HG03103 (cell line): ENCODE measurements around the gene PGA3.
"Not testable (repeated sequence)": the region's sequence is repeated elsewhere in the genome, so short reads cannot be mapped to it uniquely, and the experiment has no call there.

Experiments
- ATAC-seq: cut with Tn5 transposase; IDR thresholded peaks from one replicate; pipeline ENCODE4 v1.9.1; 2021; ENCODE audit warnings: low read depth; ENCODE audit not compliant: unreplicated experiment

Gene PGA3

DNA sequence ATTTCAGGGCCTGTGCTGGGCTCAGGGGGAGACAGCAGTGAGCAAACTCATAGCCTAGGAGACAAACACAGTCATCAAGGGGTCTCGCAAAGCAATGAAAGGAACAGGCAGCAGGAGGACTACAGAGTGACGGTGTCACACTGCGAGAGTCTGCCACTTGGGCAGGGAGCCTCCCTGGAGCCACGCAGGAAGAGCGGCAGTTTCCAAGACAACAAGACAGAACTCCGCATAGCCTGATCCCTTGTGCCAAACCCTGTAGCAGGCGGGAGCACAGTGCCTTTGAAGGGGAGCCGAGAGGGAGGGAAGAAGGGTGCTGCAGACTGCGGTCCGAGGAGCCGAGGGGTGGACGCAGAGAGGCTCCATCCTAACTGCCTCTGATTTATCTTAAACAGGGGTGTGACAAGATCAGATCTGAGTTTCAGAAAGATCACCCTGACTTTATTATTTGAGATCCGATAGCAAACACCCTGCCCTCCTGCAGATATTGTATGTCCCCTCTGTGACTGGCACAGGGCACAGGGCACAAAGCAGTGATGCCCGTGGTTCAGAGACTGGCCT lies 1.3 kb downstream of the PGA3 start:
- ATAC-seq = not testable (repeated sequence)

DNA sequence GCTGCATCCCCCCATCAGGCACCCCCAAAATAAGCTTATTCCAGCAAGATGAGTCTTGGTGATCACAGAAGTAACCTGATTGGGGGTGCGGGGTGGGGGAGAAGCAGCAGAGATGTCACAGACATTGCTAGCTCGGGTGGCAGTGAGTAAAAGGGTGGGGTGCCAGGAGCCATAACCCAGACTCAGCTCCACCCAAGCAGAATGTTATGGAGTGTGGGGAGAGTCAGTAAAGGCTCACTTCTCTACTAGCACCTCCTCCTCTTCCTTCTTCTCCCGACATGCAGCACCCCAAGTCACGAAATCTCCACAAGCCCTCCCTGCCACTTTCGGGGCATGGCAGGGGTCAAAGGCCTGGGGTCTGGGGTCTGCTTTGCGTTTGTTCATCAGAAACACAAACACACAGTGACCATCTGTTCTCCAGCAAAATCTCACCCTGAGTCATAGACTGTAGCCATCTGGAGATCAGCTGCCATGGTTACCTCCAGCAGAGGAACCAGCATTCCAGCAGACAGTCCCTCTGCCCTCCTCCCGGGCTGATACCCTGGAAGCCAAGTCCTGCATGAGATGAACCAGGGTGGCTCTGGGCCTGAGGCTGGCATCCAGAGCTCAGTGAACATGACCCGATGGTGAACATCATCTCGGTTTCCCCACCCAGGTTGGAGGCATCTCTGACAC lies 4.5 kb downstream of the PGA3 start:
- ATAC-seq = not testable (repeated sequence)

DNA sequence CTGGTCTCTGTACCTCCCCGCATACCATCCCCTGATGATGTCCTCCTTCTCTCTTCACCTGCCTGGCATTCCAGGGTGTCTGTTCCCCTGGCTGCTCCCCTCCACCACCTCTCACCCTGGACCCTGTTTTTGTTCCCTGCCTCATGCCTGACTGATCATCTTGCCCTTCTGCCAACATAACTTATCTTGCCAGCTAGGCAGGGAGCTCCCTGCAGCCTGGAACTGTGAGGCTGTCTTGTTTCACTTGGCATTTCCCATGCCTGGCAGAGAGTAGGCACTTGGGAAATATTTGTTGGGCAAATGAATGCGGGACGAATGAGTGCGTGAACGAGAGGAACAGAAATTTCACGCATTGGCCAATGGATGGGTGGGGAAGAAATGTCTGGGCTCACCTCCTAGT lies 7.3 kb downstream of the PGA3 start:
- ATAC-seq = not testable (repeated sequence)

DNA sequence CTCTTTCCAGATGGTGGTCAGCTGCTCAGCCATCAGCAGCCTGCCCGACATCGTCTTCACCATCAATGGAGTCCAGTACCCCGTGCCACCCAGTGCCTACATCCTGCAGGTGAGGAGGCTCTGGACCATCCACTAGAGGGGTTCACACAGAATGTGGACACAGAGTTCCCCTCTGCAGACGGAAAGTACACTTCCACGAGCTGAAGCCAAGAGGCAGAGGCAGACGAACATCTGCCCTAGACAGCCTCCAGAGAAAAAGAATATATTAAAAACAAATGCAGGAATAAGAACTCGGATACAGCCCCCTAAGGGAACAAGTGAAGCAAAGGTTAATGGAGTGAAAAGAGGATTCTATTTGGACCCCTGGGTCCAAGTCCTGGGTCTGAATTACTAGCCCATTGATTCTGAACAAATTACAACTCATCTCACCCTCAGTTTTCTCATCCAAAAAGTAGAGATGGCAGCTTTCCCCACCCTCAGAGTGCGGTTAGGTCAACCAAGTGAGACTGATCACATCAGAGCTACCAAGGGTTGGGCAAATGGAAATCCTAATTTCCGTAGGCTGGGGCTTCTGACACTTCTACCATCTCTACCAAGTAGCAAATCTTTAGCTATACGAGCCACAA lies 8.1 kb downstream of the PGA3 start:
- ATAC-seq = not testable (repeated sequence)

DNA sequence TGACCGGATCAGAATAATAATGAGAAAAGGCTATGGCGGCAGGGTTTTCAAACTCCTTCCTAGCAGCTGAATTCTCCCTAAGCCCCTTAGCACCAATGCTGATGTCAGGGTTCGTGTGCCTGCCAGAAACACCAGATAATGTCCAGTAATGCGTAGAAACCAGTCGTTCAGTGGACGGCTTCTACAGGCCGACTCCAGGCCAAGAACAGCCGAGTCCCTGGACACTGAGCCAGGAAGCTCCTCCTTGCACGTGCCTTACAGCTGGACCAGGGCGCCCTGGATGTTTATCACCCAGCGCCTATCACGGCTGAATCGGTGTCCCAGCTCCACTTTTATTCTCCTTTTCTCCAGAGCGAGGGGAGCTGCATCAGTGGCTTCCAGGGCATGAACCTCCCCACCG lies 8.9 kb downstream of the PGA3 start:
- ATAC-seq = not testable (repeated sequence)

DNA sequence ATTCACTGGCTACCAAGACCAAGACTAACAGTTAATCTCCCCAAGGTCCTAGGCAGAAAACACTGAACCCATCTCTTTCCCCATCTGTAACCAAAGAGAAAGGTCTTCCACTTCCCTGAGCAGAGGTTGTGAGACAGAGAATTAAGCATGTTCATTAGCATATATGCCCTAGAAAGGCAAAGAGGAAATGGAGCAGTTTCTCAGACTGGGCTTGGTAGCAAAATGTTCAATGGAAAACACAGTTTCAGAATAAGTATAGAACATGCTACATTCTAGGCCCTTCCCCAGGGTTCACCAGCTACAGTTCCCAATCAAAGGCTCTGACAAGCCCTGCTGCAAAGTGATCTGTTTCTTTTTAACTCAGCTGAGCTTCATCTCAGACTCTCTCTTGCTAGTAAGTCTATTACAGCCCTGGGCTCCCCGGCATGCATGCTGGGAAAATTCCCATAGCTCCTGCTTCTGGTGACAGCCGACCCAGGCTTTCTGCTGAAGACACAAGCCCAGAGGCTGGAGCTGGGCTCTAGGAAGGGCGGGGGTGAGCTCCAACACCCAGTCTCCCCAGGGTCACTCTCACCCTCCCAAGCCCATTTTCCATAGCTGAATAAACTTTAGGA lies 10.5 kb downstream of the PGA3 start:
- not testable (repeated sequence) for ATAC-seq

DNA sequence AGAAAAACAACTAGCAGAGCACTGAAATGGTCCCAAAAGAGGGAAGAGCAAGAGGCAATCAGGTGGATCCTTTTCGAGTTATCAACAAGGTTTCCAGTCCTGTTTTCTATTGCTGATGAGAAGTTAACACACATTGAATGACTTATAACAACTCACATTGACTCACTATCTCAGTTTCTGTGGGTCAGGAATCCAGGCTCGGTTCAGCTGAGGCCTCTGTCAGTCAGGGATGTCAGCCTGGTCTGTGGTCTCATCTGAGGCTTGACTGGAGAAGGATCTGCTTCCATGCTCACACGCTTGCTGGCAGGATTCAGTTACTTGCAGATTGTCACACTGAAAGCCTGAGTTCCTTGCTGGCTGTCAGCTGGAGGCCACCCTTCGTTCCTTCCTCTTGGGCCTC lies 15.0 kb downstream of the PGA3 start:
- ATAC-seq = not testable (repeated sequence)

DNA sequence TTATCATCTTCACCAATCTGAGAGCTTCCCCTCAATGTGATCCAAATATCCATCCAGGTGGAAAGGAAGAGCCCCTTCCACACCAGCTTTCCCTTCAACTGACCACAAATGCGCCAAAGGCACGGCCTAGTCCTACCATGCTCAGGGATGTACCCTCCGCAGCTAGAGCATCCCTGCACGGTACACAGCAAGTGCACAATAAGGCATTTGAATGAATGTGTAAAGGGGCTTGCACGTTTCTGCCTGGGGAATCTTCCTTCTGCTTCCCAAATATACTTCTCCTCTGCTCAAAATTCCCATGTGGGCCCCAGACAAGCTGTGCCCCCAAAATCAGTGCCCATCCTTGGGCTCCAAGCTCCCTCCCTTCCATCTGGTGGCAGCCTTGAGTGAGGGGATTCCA lies 15.7 kb downstream of the PGA3 start:
- not testable (repeated sequence) for ATAC-seq

DNA sequence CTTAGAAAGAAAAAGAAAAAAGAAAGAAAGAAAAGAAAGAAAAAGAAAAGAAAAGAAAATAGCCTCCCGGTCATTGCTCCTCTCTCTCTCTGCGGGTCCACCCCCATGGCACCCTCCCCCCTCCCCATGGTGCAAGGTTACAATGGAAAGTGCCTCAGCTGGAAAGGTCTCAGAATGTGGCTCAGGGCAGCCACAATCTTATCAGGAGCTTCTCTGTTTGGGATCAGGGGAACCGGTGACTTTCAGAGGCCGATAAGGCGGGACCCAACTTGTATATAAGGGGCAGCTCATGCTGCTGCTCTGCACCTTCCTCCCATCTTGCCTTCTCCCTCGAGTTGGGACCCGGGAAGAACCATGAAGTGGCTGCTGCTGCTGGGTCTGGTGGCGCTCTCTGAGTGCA lies 18.7 kb downstream of the PGA3 start, which contains the start of gene PGA4:
Gene PGA4, plus strand, starts transcription at position 301 of the 400 bp plus-strand sequence. Its CDS starts 54 bp downstream, at position 355.
- ATAC-seq = not testable (repeated sequence)

DNA sequence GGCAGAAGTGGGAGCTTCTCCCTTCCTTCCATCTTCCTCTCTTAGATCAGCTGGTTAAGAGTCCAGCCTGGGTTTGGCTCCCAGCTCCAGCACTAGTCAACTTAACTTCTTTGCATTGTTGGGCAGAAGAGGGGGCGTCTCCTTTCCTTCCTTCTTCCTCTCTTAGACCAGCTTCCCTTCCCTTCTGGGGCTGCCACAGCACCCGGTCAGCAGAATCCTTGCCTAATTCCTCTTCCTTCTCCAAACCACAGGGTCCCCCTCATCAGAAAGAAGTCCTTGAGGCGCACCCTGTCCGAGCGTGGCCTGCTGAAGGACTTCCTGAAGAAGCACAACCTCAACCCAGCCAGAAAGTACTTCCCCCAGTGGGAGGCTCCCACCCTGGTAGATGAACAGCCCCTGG lies 19.4 kb downstream of the PGA3 start:
- ATAC-seq = not testable (repeated sequence)

DNA sequence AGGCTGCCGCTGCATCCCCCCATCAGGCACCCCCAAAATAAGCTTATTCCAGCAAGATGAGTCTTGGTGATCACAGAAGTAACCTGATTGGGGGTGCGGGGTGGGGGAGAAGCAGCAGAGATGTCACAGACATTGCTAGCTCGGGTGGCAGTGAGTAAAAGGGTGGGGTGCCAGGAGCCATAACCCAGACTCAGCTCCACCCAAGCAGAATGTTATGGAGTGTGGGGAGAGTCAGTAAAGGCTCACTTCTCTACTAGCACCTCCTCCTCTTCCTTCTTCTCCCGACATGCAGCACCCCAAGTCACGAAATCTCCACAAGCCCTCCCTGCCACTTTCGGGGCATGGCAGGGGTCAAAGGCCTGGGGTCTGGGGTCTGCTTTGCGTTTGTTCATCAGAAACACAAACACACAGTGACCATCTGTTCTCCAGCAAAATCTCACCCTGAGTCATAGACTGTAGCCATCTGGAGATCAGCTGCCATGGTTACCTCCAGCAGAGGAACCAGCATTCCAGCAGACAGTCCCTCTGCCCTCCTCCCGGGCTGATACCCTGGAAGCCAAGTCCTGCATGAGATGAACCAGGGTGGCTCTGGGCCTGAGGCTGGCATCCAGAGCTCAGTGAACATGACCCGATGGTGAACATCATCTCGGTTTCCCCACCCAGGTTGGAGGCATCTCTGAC lies 23.3 kb downstream of the PGA3 start:
- not testable (repeated sequence) for ATAC-seq

DNA sequence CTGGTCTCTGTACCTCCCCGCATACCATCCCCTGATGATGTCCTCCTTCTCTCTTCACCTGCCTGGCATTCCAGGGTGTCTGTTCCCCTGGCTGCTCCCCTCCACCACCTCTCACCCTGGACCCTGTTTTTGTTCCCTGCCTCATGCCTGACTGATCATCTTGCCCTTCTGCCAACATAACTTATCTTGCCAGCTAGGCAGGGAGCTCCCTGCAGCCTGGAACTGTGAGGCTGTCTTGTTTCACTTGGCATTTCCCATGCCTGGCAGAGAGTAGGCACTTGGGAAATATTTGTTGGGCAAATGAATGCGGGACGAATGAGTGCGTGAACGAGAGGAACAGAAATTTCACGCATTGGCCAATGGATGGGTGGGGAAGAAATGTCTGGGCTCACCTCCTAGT lies 26.1 kb downstream of the PGA3 start:
- not testable (repeated sequence) for ATAC-seq

DNA sequence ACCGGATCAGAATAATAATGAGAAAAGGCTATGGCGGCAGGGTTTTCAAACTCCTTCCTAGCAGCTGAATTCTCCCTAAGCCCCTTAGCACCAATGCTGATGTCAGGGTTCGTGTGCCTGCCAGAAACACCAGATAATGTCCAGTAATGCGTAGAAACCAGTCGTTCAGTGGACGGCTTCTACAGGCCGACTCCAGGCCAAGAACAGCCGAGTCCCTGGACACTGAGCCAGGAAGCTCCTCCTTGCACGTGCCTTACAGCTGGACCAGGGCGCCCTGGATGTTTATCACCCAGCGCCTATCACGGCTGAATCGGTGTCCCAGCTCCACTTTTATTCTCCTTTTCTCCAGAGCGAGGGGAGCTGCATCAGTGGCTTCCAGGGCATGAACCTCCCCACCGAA lies 27.7 kb downstream of the PGA3 start:
- ATAC-seq = not testable (repeated sequence)

DNA sequence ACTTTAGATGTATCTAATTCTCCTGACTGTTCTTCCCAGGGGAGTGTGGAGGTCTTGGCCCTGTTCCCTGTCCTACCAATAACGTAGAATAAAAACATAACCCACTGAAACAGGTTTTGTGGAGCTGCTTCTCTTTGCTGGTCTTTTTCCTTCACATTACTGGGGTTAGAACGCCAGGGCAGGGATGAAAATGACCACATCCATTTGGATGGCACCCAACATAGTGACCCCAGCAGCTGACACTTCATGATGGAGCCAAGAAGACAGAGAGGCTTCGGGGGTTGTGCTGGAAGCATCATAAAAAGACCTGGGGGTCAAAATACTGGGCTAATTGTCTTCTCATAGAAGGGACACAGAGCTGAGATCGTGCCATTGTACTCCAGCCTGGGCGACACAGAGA lies 28.3 kb downstream of the PGA3 start:
- not testable (repeated sequence) for ATAC-seq

DNA sequence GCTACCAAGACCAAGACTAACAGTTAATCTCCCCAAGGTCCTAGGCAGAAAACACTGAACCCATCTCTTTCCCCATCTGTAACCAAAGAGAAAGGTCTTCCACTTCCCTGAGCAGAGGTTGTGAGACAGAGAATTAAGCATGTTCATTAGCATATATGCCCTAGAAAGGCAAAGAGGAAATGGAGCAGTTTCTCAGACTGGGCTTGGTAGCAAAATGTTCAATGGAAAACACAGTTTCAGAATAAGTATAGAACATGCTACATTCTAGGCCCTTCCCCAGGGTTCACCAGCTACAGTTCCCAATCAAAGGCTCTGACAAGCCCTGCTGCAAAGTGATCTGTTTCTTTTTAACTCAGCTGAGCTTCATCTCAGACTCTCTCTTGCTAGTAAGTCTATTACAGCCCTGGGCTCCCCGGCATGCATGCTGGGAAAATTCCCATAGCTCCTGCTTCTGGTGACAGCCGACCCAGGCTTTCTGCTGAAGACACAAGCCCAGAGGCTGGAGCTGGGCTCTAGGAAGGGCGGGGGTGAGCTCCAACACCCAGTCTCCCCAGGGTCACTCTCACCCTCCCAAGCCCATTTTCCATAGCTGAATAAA lies 29.3 kb downstream of the PGA3 start:
- ATAC-seq = not testable (repeated sequence)

DNA sequence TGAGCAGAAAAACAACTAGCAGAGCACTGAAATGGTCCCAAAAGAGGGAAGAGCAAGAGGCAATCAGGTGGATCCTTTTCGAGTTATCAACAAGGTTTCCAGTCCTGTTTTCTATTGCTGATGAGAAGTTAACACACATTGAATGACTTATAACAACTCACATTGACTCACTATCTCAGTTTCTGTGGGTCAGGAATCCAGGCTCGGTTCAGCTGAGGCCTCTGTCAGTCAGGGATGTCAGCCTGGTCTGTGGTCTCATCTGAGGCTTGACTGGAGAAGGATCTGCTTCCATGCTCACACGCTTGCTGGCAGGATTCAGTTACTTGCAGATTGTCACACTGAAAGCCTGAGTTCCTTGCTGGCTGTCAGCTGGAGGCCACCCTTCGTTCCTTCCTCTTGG lies 33.8 kb downstream of the PGA3 start:
- ATAC-seq = not testable (repeated sequence)

DNA sequence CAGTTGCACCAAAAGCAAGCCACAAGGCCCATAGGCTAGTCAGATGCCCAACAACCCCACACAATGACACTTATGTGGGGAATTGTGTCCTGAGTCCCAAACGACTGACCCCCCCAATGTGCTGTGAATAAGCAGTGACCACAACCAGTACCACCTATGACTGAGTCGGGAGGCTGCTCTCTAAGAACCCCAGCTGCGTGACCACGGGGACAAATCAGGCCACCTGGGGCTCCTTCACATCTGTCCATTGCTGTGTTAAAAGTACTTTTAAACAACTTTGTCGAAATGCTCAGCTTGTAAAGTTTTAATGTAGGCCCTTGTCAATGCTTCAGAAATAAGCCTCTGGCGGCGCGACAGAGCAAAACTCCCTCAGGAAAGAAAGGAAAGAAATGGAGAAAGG lies 37.0 kb downstream of the PGA3 start:
- not testable (repeated sequence) for ATAC-seq

DNA sequence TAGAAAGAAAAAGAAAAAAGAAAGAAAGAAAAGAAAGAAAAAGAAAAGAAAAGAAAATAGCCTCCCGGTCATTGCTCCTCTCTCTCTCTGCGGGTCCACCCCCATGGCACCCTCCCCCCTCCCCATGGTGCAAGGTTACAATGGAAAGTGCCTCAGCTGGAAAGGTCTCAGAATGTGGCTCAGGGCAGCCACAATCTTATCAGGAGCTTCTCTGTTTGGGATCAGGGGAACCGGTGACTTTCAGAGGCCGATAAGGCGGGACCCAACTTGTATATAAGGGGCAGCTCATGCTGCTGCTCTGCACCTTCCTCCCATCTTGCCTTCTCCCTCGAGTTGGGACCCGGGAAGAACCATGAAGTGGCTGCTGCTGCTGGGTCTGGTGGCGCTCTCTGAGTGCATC lies 37.6 kb downstream of the PGA3 start, which contains the start of gene PGA5:
Gene PGA5, plus strand, starts transcription at position 301 of the 400 bp plus-strand sequence. Its CDS starts 52 bp downstream, at position 353.
- not testable (repeated sequence) for ATAC-seq

DNA sequence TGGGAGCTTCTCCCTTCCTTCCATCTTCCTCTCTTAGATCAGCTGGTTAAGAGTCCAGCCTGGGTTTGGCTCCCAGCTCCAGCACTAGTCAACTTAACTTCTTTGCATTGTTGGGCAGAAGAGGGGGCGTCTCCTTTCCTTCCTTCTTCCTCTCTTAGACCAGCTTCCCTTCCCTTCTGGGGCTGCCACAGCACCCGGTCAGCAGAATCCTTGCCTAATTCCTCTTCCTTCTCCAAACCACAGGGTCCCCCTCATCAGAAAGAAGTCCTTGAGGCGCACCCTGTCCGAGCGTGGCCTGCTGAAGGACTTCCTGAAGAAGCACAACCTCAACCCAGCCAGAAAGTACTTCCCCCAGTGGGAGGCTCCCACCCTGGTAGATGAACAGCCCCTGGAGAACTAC lies 38.2 kb downstream of the PGA3 start:
- ATAC-seq = not testable (repeated sequence)

DNA sequence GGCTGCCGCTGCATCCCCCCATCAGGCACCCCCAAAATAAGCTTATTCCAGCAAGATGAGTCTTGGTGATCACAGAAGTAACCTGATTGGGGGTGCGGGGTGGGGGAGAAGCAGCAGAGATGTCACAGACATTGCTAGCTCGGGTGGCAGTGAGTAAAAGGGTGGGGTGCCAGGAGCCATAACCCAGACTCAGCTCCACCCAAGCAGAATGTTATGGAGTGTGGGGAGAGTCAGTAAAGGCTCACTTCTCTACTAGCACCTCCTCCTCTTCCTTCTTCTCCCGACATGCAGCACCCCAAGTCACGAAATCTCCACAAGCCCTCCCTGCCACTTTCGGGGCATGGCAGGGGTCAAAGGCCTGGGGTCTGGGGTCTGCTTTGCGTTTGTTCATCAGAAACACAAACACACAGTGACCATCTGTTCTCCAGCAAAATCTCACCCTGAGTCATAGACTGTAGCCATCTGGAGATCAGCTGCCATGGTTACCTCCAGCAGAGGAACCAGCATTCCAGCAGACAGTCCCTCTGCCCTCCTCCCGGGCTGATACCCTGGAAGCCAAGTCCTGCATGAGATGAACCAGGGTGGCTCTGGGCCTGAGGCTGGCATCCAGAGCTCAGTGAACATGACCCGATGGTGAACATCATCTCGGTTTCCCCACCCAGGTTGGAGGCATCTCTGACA lies 42.1 kb downstream of the PGA3 start:
- not testable (repeated sequence) for ATAC-seq
